ENCODE data around the gene NLRP13.

The NLRP13 gene

DNA sequence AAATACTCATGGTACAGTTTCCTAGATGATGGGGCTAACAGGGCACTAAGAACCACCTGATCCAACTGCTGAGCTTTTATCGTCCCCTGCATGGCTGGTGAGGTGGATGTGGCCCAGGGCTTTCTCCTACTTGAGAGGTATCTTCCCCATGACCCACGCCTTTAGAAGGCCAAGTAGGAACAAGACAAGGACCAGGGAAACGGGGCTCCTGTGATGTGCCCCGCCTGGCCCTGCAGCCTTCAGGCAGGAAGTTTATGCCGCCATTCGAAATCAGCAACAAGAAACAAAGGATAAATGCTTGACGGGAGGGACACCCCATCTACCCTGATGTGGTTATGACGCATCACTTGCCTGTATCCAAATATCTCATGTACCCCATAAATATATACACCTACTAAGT lies 4.1 kb downstream of the NLRP13 start:
- Mint-ChIP-seq H3K4me3 (no peak overlapping the region), H3K9me3 (peaks cover 7 to 14% of the 10 kb centered on the region in 2 donors), H3K27me3 (peaks cover 13 to 14% of the 10 kb centered on the region in 2 donors), H3K27ac (no peak overlapping the region), H3K36me3 (ENCODE audit: insufficient read depth) (no peaks in the 10 kb centered on the region), H3K4me1 (ENCODE audit: low read depth in 2 of 2) (no peaks in the 10 kb centered on the region)
- ATAC-seq (replicated peaks): no peak
- no peak for DNase-seq

DNA sequence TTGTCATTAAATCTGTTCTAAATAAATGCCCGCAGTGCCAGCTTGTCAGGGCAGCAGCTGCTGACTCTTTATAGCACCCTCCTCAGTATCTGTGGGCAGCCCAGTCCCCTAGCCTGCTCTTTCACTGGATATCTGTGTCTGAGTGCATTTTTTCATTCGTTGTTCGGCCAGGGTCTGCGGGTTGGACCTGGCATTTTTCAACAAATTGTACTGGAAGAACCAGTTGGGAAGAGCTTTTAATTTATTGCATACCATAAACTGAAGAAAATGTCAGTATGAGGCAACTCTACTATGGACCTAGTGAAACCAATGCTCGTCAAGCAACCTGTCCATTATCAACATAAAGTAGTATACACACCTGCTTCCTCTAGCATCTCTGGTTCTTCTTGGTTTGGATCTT lies 8.6 kb downstream of the NLRP13 start:
- Mint-ChIP-seq H3K4me1 (ENCODE audit: low read depth in 2 of 2) (no peaks in the 10 kb centered on the region), H3K9me3 (peaks cover 5 to 31% of the 10 kb centered on the region in 2 donors), H3K36me3 (ENCODE audit: insufficient read depth) (no peaks in the 10 kb centered on the region), H3K27me3 (peaks cover 13 to 14% of the 10 kb centered on the region in 2 donors), H3K27ac (no peak overlapping the region), H3K4me3 (no peak overlapping the region)
- DNase-seq (no peak), ATAC-seq (replicated peaks) (no peak)

DNA sequence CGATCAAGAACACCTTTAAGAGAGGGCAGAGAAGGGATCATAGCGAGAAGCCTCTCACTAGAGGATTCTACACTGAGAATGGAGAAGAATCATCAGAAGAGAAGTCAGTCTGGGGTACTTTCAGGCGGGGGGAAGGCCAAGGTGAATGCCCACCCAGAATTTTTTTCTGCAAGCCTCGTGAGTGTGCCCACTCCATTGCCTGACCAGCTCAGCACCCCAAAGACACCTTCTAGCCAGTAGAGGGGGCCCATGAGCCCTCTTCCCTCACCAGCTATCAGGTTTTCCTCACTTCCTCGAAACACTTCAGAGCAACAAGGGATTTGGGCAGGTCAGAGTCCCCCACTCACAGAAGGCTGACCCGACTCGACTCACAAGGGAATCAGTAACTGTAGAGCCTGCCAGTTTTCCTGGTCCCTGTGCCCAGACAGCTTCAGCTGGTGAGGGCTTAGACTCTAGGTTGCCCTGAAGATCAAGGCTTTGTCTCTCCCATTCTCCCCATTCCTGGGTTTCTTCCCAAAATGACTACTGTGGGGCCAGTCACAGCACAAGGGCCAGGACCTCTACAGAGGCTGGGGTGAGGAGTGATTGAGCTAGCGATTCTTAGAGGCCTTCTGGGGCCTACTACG lies 18.4 kb downstream of the NLRP13 start:
- Mint-ChIP-seq H3K36me3 (ENCODE audit: insufficient read depth) (no peaks in the 10 kb centered on the region), H3K4me1 (ENCODE audit: low read depth in 2 of 2) (no peaks in the 10 kb centered on the region), H3K4me3 (no peak overlapping the region), H3K9me3 (peaks cover 8 to 30% of the 10 kb centered on the region in 2 donors), H3K27me3 (peaks cover 12 to 34% of the 10 kb centered on the region in 2 donors), H3K27ac (no peak overlapping the region)
- ATAC-seq (replicated peaks) (no peak), DNase-seq (no peak)

DNA sequence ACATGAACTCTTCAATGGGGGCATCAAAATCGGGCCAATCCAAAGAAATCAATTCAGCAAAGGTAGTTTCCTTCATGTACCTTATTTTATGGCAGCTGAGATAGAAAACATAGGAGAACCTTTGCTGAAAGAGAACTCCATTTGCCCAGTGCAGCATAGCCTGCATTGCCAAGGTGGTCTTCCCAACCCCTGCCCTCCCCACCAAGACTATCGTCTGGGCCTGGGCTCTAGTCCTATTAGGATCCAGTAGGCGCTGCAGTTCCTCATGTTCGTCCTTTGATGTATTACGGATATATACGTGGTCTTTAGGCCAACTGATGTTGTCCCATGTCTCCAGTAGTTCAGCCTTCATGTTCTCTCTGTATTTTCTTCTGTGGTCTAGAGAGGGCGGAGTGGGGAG lies 19.2 kb downstream of the NLRP13 start:
- H3K36me3 Mint-ChIP-seq (ENCODE audit: insufficient read depth): no peaks in the 10 kb centered on the region
- H3K27ac Mint-ChIP-seq: no peak overlapping the region
- H3K4me3 Mint-ChIP-seq: no peak overlapping the region
- H3K27me3 Mint-ChIP-seq: peaks cover 12 to 34% of the 10 kb centered on the region in 2 donors
- ATAC-seq (replicated peaks) (no peak), DNase-seq (no peak)
- H3K9me3 Mint-ChIP-seq: peaks cover 5 to 30% of the 10 kb centered on the region in 2 donors
- no peaks in the 10 kb centered on the region for H3K4me1 Mint-ChIP-seq (ENCODE audit: low read depth in 2 of 2)

DNA sequence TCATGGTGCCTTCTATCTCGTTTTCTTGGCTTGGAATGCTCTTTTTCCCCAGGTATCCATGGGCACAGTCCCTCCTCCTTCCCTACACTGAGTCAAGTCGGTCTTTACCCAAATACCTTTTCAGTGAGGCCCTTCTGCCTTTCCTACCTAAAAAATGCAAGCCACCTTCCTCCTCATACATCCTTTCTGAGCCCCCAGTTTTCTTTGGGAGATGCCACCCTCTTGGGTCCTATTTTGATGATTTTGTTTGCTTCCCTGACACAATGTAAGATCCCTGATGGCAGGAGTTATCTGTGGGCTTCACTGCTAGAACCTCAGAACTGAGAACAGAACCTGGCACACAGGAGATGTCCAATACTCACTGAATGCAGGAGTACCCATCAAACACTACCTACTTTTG lies 22.3 kb downstream of the NLRP13 start:
- ATAC-seq (replicated peaks) (no peak), DNase-seq (no peak)
- Mint-ChIP-seq H3K36me3 (ENCODE audit: insufficient read depth) (no peaks in the 10 kb centered on the region), H3K27me3 (peaks cover 18 to 23% of the 10 kb centered on the region in 2 donors), H3K9me3 (peaks cover 3 to 13% of the 10 kb centered on the region in 2 donors), H3K4me3 (no peak overlapping the region), H3K27ac (no peak overlapping the region), H3K4me1 (ENCODE audit: low read depth in 2 of 2) (no peaks in the 10 kb centered on the region)

DNA sequence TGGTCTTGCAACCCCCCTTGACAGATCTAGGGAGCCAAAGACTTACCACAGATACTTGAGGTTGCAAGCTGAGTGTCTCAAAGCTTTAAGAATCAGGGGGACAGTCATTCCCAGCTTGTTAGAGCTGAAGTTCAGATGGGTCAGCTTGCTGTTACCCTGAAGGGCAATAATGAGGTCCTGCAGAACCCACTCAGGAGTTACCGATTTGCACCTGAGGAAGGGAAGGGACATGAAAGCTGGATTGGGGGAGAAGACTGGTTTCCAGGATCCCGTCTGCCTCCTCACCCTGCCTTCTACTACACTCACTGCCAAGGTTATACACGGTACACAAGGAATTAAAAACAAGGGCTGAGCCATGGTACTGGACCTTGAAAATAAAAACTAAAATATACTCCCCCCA lies 24.4 kb downstream of the NLRP13 start:
- DNase-seq: no peak
- H3K27me3 Mint-ChIP-seq: peaks cover 28 to 30% of the 10 kb centered on the region in 2 donors
- ATAC-seq (replicated peaks): no peak

DNA sequence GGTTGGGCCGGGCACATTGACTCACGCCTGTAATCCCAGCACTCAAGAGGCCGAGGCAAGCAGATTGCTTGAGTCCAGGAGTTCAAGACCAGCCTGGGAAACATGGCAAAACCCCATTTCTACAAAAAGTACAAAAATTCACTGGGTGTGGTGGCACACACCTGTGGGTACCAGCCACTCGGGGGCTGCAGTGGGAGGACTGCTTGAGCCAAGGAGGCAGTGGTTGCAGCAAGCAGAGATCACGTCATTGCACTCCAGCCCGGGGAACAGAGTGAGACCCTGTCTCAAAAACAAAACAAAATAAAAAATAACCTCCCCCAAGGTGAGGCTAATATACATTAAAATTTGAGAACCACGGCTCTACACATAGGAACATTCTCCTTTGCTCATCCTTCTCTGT lies 24.9 kb downstream of the NLRP13 start:
- no peak overlapping the region for H3K27ac Mint-ChIP-seq
- DNase-seq: no peak
- H3K27me3 Mint-ChIP-seq: peaks cover 28 to 30% of the 10 kb centered on the region in 2 donors
- no peak for ATAC-seq (replicated peaks)
- peaks cover 2 to 18% of the 10 kb centered on the region in 2 donors for H3K9me3 Mint-ChIP-seq
- H3K36me3 Mint-ChIP-seq (ENCODE audit: insufficient read depth): no peaks in the 10 kb centered on the region
- no peaks in the 10 kb centered on the region for H3K4me1 Mint-ChIP-seq (ENCODE audit: low read depth in 2 of 2)
- H3K4me3 Mint-ChIP-seq: no peak overlapping the region

More for the DNA sequence above, 24.4 kb downstream of the NLRP13 start:
- H3K27ac Mint-ChIP-seq: no peak overlapping the region
- peaks cover 2 to 18% of the 10 kb centered on the region in 2 donors for H3K9me3 Mint-ChIP-seq
- H3K4me3 Mint-ChIP-seq: no peak overlapping the region
- H3K36me3 Mint-ChIP-seq (ENCODE audit: insufficient read depth): no peaks in the 10 kb centered on the region
- no peaks in the 10 kb centered on the region for H3K4me1 Mint-ChIP-seq (ENCODE audit: low read depth in 2 of 2)

DNA sequence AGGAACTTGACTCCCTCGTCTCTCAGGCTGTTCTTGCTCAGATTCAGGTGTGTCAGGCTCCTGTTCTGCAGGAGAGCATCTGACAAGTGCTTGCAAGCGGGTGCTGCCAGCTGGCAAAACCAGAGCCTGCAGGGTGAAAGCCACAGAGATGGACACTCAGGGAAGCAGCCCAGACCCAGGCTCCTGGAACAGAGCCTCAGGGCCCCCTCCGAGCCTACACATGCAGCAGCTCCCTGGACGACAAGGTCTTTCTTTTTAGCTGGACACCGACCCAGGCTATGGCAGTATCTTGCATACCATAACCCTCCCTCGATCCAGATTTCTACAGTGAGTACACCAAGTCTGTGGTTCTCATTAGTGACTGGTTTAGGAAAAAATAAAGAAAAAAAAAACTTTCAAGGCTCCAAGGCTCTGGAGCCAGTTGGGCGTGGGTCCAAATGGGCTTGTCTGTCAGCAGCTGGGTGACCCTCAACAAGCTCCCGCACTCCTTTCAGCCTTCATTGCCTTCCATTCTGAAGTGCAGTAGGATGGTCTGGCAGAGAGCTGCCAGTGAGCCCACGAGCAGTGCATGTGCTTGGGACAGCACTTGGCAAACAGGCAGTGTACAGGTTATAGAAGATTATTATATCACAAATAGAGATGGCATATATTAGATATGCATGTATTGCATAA lies 29.9 kb downstream of the NLRP13 start:
- Mint-ChIP-seq H3K27ac (no peak overlapping the region), H3K36me3 (ENCODE audit: insufficient read depth) (peaks cover 5% of the 10 kb centered on the region), H3K4me1 (ENCODE audit: low read depth in 2 of 2) (no peaks in the 10 kb centered on the region), H3K9me3 (peaks cover 0 to 8% of the 10 kb centered on the region in 2 donors), H3K27me3 (peaks cover 9 to 16% of the 10 kb centered on the region in 2 donors), H3K4me3 (no peak overlapping the region)
- DNase-seq (no peak), ATAC-seq (replicated peaks) (no peak)

DNA sequence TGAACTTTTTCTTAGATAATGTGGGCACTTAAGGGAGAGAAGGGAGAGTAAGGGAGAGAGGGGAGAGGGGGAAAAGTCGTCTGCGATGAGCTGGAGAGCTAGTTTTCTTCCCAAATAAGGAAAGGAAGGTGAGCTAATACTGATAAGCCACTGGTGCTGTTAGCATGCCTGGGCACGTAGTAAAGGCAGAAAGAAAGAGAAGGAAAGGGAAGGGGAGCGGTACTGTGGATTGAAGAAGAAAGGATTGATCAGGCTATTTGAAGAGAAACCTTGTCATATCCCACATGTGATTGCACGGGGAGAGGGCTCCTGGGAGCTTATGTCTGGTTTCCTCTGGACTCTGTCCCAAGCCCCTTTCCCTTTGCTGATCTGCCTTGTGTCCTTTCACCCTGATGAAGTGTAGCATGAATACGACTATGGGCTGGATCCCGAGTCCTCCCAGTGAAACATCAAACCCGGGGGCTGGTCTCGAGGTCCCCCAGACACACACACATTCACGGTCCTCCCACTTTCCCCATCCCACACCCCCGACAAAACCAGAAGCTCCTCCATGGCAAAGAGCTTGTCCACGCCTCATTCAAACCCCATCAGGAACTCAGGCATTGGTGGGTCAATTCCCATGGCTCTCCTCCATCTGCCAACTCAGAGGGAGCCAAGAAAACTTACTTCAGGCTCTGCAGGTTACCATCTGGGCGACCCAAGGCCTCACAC lies 30.6 kb downstream of the NLRP13 start:
- no peak for ATAC-seq (replicated peaks)

DNA sequence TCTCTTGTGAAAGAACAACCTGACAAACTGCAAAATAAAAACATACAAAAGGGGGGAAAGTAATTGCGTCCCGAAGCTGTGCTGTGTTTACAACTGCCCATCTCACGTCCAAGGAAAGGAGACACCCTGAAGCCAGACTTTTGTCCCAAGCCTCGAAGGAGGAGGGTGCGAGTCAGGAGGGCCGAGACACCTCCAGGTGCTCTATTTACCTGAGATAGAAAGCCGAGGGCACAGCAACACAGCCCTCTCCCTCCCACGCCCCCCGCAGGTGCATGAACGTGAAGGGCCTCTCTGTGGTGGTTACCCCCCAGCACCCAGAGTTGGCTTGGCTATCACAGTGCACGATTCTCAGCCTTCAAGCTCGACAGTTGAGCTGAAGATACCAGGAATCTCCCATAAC lies 33.2 kb downstream of the NLRP13 start:
- H3K9me3 Mint-ChIP-seq: peaks cover 6 to 7% of the 10 kb centered on the region in 2 donors
- no peak for DNase-seq
- H3K27me3 Mint-ChIP-seq: peaks cover 8% of the 10 kb centered on the region in 2 donors
- H3K4me3 Mint-ChIP-seq: no peak overlapping the region
- peaks cover 5% of the 10 kb centered on the region for H3K36me3 Mint-ChIP-seq (ENCODE audit: insufficient read depth)
- no peaks in the 10 kb centered on the region for H3K4me1 Mint-ChIP-seq (ENCODE audit: low read depth in 2 of 2)
- H3K27ac Mint-ChIP-seq: no peak overlapping the region
- no peak for ATAC-seq (replicated peaks)

More for the DNA sequence above, 30.6 kb downstream of the NLRP13 start:
- Mint-ChIP-seq H3K4me1 (ENCODE audit: low read depth in 2 of 2) (no peaks in the 10 kb centered on the region), H3K9me3 (peaks cover 0 to 8% of the 10 kb centered on the region in 2 donors), H3K27me3 (peaks cover 9 to 16% of the 10 kb centered on the region in 2 donors), H3K27ac (no peak overlapping the region), H3K4me3 (no peak overlapping the region), H3K36me3 (ENCODE audit: insufficient read depth) (peaks cover 5% of the 10 kb centered on the region)
- DNase-seq: no peak

DNA sequence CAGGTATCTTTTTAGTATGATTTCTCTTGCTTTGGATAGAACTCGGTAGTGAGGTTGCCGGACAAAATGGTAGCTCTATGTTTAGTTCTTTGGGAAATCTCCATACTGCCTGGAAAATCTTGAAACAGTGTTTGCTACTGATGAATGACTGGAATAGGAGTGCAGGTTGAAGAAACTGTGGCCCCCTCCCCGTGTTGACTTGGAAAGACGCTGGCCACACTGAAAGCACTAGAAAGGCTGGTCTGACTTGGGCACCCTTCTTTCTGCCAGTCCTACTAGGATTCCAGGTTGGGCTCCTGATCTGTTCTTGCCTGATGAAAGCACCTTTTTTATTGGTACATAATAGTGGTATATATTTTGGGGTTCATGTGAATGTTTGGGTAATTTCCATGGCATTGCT lies 49.5 kb downstream of the NLRP13 start:
- Mint-ChIP-seq H3K27ac (no peak overlapping the region), H3K4me3 (no peak overlapping the region), H3K4me1 (ENCODE audit: low read depth in 2 of 2) (no peaks in the 10 kb centered on the region), H3K27me3 (peaks cover 0 to 40% of the 10 kb centered on the region in 2 donors), H3K36me3 (ENCODE audit: insufficient read depth) (no peaks in the 10 kb centered on the region), H3K9me3 (peaks cover 4 to 11% of the 10 kb centered on the region in 2 donors)
- no peak for ATAC-seq (replicated peaks)
- no peak for DNase-seq

DNA sequence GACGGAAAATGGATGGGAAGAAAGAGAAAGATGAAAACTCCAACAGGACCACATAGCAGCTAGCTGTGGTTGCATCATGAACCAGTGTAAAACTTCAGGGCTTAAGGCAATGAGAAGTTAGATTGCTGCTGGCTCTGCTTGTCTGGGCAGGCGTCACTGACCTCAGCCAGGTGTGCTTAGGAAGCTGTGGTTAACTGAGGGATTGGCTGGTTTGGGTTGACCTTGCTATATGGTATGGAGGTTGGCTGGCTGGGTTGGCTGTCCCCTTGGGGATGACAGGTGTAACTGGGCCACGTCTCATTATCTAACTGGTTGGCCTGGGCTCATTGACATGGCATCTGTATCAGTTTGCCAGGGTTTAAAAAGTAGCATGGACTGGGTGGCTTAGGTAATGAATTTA lies 54.9 kb downstream of the NLRP13 start:
- ATAC-seq (replicated peaks) (no peak), DNase-seq (no peak)
- no peak overlapping the region for H3K27ac Mint-ChIP-seq
- H3K4me3 Mint-ChIP-seq: no peak overlapping the region
- peaks cover 6 to 7% of the 10 kb centered on the region in 2 donors for H3K27me3 Mint-ChIP-seq
- no peaks in the 10 kb centered on the region for H3K4me1 Mint-ChIP-seq (ENCODE audit: low read depth in 2 of 2)
- peaks cover 4 to 18% of the 10 kb centered on the region in 2 donors for H3K9me3 Mint-ChIP-seq
- no peaks in the 10 kb centered on the region for H3K36me3 Mint-ChIP-seq (ENCODE audit: insufficient read depth)

DNA sequence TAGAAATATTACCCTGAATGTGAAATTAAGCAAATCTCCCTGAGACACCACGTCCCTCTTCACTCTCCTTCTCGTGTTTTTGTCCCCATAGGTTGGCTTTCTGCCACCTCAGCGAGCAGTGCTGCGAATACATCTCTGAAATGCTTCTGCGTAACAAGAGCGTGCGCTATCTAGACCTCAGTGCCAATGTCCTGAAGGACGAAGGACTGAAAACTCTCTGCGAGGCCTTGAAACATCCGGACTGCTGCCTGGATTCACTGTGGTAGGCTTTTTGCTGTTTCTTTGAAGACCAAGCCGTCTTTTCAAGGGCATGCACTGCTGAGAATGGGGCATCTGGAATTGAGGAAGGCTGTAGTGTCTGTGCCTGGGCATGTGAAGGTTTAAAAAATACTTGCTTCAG lies 61.4 kb downstream of the NLRP13 start:
- DNase-seq: no peak
- no peaks in the 10 kb centered on the region for H3K36me3 Mint-ChIP-seq (ENCODE audit: insufficient read depth)
- no peaks in the 10 kb centered on the region for H3K9me3 Mint-ChIP-seq
- H3K4me3 Mint-ChIP-seq: no peak overlapping the region
- H3K27ac Mint-ChIP-seq: no peak overlapping the region
- H3K4me1 Mint-ChIP-seq (ENCODE audit: low read depth in 2 of 2): no peaks in the 10 kb centered on the region
- no peak for ATAC-seq (replicated peaks)
- H3K27me3 Mint-ChIP-seq: peaks cover 18 to 24% of the 10 kb centered on the region in 2 donors

DNA sequence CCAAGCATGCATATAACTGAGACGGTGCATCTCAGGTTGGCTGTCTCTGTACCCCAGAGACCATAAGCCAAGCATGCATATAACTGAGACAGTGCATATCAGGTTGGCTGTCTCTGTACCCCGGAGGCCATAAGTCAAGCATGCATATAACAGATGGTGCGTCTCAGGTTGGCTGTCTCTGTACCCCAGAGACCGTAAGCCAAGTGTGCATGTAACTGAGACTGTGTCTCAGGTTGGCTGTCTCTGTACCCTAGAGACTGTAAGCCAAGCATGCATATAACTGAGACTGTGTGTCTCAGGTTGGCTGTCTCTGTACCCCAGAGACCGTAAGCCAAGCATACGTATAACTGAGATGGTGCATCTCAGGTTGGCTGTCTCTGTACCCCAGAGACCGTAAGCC lies 65.0 kb downstream of the NLRP13 start:
- H3K27ac Mint-ChIP-seq: no peak overlapping the region
- H3K4me1 Mint-ChIP-seq (ENCODE audit: low read depth in 2 of 2): no peaks in the 10 kb centered on the region
- no peak overlapping the region for H3K4me3 Mint-ChIP-seq
- peaks cover 18 to 24% of the 10 kb centered on the region in 2 donors for H3K27me3 Mint-ChIP-seq
- ATAC-seq (replicated peaks) (no peak), DNase-seq (no peak)
- H3K9me3 Mint-ChIP-seq: peaks cover 0 to 6% of the 10 kb centered on the region in 2 donors
- H3K36me3 Mint-ChIP-seq (ENCODE audit: insufficient read depth): no peaks in the 10 kb centered on the region
